HepG2 (cell line): ENCODE data around the gene ISY1. TPM values are rescaled to one million over a fixed set of nuclear protein-coding genes. Genes with fewer than 3 reads are reported as not detected.
A peak's percentile ranks its signal among the peaks of the same experiment; 100 is the strongest.

Experiments
- BRD4 ChIP-seq: sonication (generic); formaldehyde crosslinking; IDR thresholded peaks from 2 replicates; pipeline ENCODE4 v1.4.0; 2020; ENCODE audit warnings: missing genetic modification reagents
- CREM ChIP-seq, 2 experiments: sonication (generic) in 1 of 2; formaldehyde crosslinking in 1 of 2; IDR thresholded peaks; 2 replicates each; pipeline versions ENCODE4 v1.4.0 to v1.6.1; 2016 to 2020; ENCODE audit warnings: antibody characterized with exemption in 1 of 2, mild to moderate bottlenecking in 1 of 2, missing genetic modification reagents in 1 of 2
- FOXM1 ChIP-seq: sonication (generic); formaldehyde crosslinking; IDR thresholded peaks from 2 replicates; pipeline ENCODE4 v1.5.0; 2020; ENCODE audit warnings: missing genetic modification reagents
- MEIS1 ChIP-seq: sonication (generic); formaldehyde crosslinking; IDR thresholded peaks from 2 replicates; pipeline ENCODE4 v1.9.0; 2021; ENCODE audit warnings: mild to moderate bottlenecking, missing genetic modification reagents, moderate library complexity, borderline replicate concordance
- MZF1 ChIP-seq: sonication (generic); formaldehyde crosslinking; IDR thresholded peaks from 2 replicates; pipeline ENCODE4 v1.8.1; 2023; ENCODE audit warnings: mild to moderate bottlenecking, missing genetic modification reagents, borderline replicate concordance
- NBN ChIP-seq: fragments of 450-650 bp; conservative IDR thresholded peaks from 2 replicates; pipeline ENCODE4 v1.6.1; 2017
- PHF8 ChIP-seq: sonication (generic); formaldehyde crosslinking; IDR thresholded peaks from 2 replicates; pipeline ENCODE4 v1.5.0; 2020; ENCODE audit warnings: missing genetic modification reagents
- RBM22 ChIP-seq: fragments of 200-400 bp; formaldehyde crosslinking; optimal IDR thresholded peaks from 2 replicates; pipeline ENCODE3; 2017; ENCODE audit warnings: mild to moderate bottlenecking, low read length, moderate library complexity
- RXRB ChIP-seq: IDR thresholded peaks from 2 replicates; pipeline ENCODE4 v1.6.1; 2016; ENCODE audit warnings: borderline replicate concordance, missing genetic modification reagents, missing compliant biosample characterization
- SIX4 ChIP-seq: sonication (generic); formaldehyde crosslinking; IDR thresholded peaks from 2 replicates; pipeline ENCODE4 v1.4.0; 2020; ENCODE audit warnings: missing genetic modification reagents
- SRSF1 ChIP-seq: fragments of 200-400 bp; formaldehyde crosslinking; optimal IDR thresholded peaks from 2 replicates; pipeline ENCODE3; 2017; ENCODE audit warnings: mild to moderate bottlenecking, low read depth, low read length, moderate library complexity
- TCF12 ChIP-seq, 2 experiments: fragments of 450-650 bp in 1 of 2; sonication (generic) in 1 of 2; formaldehyde crosslinking in 1 of 2; IDR thresholded peaks; 2 replicates each; pipeline versions ENCODE4 v1.6.1 to v1.8.0; 2017 to 2022; ENCODE audit warnings: antibody characterized with exemption in 1 of 2, mild to moderate bottlenecking in 1 of 2, missing genetic modification reagents in 1 of 2, moderate library complexity in 1 of 2
- THYN1 ChIP-seq: sonication (generic); formaldehyde crosslinking; IDR thresholded peaks from 2 replicates; pipeline ENCODE4 v1.8.1; 2023; ENCODE audit warnings: low read depth, mild to moderate bottlenecking, moderate library complexity, missing genetic modification reagents, borderline replicate concordance
- ZBTB42 ChIP-seq: sonication (generic); formaldehyde crosslinking; IDR thresholded peaks from 2 replicates; pipeline ENCODE4 v1.5.0; 2020; ENCODE audit warnings: mild to moderate bottlenecking, missing genetic modification reagents
- ZFP41 ChIP-seq: sonication (generic); formaldehyde crosslinking; IDR thresholded peaks from 2 replicates; pipeline ENCODE4 v1.4.0; 2020; ENCODE audit warnings: mild to moderate bottlenecking, missing genetic modification reagents, borderline replicate concordance
- ZNF234 ChIP-seq: sonication (generic); formaldehyde crosslinking; conservative IDR thresholded peaks from 2 replicates; pipeline ENCODE4 v1.5.1; 2020; ENCODE audit warnings: mild to moderate bottlenecking, missing genetic modification reagents
- ZNF3 ChIP-seq: IDR thresholded peaks from 2 replicates; pipeline ENCODE4 v1.7.0; 2017; ENCODE audit warnings: inconsistent platforms
- ZNF317 ChIP-seq: sonication (generic); formaldehyde crosslinking; IDR thresholded peaks from 2 replicates; pipeline ENCODE4 v1.5.0; 2020; ENCODE audit warnings: mild to moderate bottlenecking, missing genetic modification reagents
- ZNF383 ChIP-seq: sonication (generic); formaldehyde crosslinking; IDR thresholded peaks from 2 replicates; pipeline ENCODE4 v1.4.0; 2020; ENCODE audit warnings: missing genetic modification reagents, mild to moderate bottlenecking, borderline replicate concordance
- ZNF451 ChIP-seq: sonication (generic); formaldehyde crosslinking; IDR thresholded peaks from 2 replicates; pipeline ENCODE4 v1.5.0; 2020; ENCODE audit warnings: mild to moderate bottlenecking, missing genetic modification reagents
- ZNF737 ChIP-seq: sonication (generic); formaldehyde crosslinking; IDR thresholded peaks from 2 replicates; pipeline ENCODE4 v1.5.0; 2020; ENCODE audit warnings: missing genetic modification reagents, mild to moderate bottlenecking, borderline replicate concordance
- ZNF75D ChIP-seq: sonication (generic); formaldehyde crosslinking; IDR thresholded peaks from 2 replicates; pipeline ENCODE4 v1.8.1; 2023; ENCODE audit warnings: missing genetic modification reagents, mild to moderate bottlenecking, borderline replicate concordance
- ZNF768 ChIP-seq: sonication (generic); formaldehyde crosslinking; IDR thresholded peaks from 2 replicates; pipeline ENCODE4 v1.4.0; 2020; ENCODE audit warnings: missing genetic modification reagents
- ZNF841 ChIP-seq: sonication (generic); formaldehyde crosslinking; IDR thresholded peaks from 2 replicates; pipeline ENCODE4 v1.8.1; 2023; ENCODE audit warnings: missing genetic modification reagents, borderline replicate concordance
- polyA plus RNA-seq, 8 experiments: library from polyadenylated mRNA; depleted of rRNA in 3 of 8; stranded (reverse) in 7 of 8; unstranded in 1 of 8; fragments of >200 nt; fragmentation: Illumina TruSeq in 4 of 8; extraction: Trizol in 4 of 8; gene quantifications; 2 replicates each; pipeline versions ENCODE4 v1.2.1 to v1.2.3, GENCODE V29; 2011 to 2016; ENCODE audit warnings: low read depth in 4 of 8, missing spikeins in 1 of 8, mixed read lengths in 1 of 8; ENCODE audit not compliant: insufficient read depth in 1 of 8
- total RNA-seq, 5 experiments: library from RNA; depleted of rRNA; stranded (reverse); fragments of >200 nt; fragmentation: Illumina TruSeq; extraction: Trizol; gene quantifications; 2 replicates each; pipeline ENCODE4 v1.2.3, GENCODE V29; 2016; ENCODE audit warnings: low read depth in 1 of 5
- TF ChIP-seq, protein P1 (sequence below): sonication (generic); formaldehyde crosslinking; IDR thresholded peaks from 2 replicates; pipeline ENCODE4 v1.4.0; 2020; ENCODE audit warnings: missing genetic modification reagents
- TF ChIP-seq, protein P2 (sequence below): sonication (generic); formaldehyde crosslinking; IDR thresholded peaks from 2 replicates; pipeline ENCODE4 v1.5.1; 2020; ENCODE audit warnings: missing genetic modification reagents, mild to moderate bottlenecking, borderline replicate concordance
- TF ChIP-seq, protein P3 (sequence below): sonication (generic); formaldehyde crosslinking; IDR thresholded peaks from 2 replicates; pipeline ENCODE4 v1.4.0; 2020; ENCODE audit warnings: missing genetic modification reagents
- TF ChIP-seq, protein P4 (sequence below): sonication (generic); formaldehyde crosslinking; IDR thresholded peaks from 2 replicates; pipeline ENCODE4 v1.4.0; 2020; ENCODE audit warnings: mild to moderate bottlenecking, missing genetic modification reagents

Gene ISY1
- total and polyA plus RNA-seq, 2 of the 13 experiments (the other 11 are each of a cell fraction or from before 2014, with no cell fraction given) = 21.0 to 39.1 TPM

DNA sequence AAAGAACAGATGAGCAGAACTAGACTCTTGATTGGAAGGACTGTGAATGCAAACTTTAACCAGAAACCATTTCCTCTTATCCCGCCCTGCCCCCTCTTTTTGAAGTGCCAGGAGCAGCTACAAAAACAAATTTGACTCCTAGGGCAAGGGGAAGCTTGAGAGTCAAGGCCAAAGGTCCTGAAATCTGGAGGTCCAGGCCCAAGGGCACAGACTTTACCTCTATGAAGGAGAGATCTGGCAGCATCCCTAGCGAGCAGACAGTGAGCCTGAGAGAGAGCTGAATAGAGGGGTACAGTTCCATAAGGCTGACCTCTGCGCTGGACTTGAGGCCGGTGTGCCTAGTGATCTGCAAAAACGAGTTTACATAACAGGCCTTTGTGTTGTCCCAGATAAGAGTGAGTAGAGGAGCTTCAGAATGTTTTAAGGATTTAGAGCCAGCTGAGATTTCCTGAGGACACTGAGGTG is 44.3 kb downstream of the ISY1 start (continued):
- TF ChIP-seq SIX4 (CRISPR knock-in tag) (peak; percentile 41; the same call in 1 of the 2 replicates), BRD4 (no peak), ZBTB42 (CRISPR knock-in tag) (no peak), ZFP41 (CRISPR knock-in tag) (no peak), ZNF234 (CRISPR knock-in tag) (no peak), ZNF75D (CRISPR knock-in tag) (no peak), ZNF451 (CRISPR knock-in tag) (no peak), NBN (no peak), FOXM1 (no peak), ZNF841 (no peak), ZNF737 (CRISPR knock-in tag) (no peak), THYN1 (no peak), SRSF1 (no peak), MEIS1 (CRISPR knock-in tag) (no peak), ZNF383 (CRISPR knock-in tag) (no peak), ZNF768 (no peak), ZNF3 (CRISPR knock-in tag) (no peak), RBM22 (no peak), RXRB (peak; percentile 66), PHF8 (no peak), MZF1 (no peak), CREM (IDR thresholded peaks at IDR 0.05) (peak; percentile 21; the same call in 1 of the 2 replicates), CREM (CRISPR knock-in tag; IDR thresholded peaks at IDR 0.05) (no peak), ZNF317 (CRISPR knock-in tag) (no peak), TCF12 (IDR thresholded peaks at IDR 0.05) (no peak), TCF12 (CRISPR knock-in tag; IDR thresholded peaks at IDR 0.05) (no peak)
- TF ChIP-seq, protein P1, sequence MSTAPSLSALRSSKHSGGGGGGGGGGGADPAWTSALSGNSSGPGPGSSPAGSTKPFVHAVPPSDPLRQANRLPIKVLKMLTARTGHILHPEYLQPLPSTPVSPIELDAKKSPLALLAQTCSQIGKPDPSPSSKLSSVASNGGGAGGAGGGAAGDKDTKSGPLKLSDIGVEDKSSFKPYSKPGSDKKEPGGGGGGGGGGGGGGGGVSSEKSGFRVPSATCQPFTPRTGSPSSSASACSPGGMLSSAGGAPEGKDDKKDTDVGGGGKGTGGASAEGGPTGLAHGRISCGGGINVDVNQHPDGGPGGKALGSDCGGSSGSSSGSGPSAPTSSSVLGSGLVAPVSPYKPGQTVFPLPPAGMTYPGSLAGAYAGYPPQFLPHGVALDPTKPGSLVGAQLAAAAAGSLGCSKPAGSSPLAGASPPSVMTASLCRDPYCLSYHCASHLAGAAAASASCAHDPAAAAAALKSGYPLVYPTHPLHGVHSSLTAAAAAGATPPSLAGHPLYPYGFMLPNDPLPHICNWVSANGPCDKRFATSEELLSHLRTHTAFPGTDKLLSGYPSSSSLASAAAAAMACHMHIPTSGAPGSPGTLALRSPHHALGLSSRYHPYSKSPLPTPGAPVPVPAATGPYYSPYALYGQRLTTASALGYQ (CRISPR knock-in tag) = peak; percentile 23; the same call in 1 of the 2 replicates
- TF ChIP-seq, protein P2, sequence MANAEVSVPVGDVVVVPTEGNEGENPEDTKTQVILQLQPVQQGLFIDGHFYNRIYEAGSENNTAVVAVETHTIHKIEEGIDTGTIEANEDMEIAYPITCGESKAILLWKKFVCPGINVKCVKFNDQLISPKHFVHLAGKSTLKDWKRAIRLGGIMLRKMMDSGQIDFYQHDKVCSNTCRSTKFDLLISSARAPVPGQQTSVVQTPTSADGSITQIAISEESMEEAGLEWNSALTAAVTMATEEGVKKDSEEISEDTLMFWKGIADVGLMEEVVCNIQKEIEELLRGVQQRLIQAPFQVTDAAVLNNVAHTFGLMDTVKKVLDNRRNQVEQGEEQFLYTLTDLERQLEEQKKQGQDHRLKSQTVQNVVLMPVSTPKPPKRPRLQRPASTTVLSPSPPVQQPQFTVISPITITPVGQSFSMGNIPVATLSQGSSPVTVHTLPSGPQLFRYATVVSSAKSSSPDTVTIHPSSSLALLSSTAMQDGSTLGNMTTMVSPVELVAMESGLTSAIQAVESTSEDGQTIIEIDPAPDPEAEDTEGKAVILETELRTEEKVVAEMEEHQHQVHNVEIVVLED (CRISPR knock-in tag) = no peak
- TF ChIP-seq, protein P3, sequence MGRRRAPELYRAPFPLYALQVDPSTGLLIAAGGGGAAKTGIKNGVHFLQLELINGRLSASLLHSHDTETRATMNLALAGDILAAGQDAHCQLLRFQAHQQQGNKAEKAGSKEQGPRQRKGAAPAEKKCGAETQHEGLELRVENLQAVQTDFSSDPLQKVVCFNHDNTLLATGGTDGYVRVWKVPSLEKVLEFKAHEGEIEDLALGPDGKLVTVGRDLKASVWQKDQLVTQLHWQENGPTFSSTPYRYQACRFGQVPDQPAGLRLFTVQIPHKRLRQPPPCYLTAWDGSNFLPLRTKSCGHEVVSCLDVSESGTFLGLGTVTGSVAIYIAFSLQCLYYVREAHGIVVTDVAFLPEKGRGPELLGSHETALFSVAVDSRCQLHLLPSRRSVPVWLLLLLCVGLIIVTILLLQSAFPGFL (CRISPR knock-in tag) = no peak
- TF ChIP-seq, protein P4, sequence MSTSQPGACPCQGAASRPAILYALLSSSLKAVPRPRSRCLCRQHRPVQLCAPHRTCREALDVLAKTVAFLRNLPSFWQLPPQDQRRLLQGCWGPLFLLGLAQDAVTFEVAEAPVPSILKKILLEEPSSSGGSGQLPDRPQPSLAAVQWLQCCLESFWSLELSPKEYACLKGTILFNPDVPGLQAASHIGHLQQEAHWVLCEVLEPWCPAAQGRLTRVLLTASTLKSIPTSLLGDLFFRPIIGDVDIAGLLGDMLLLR (CRISPR knock-in tag) = no peak
